ENCODE measurements around the gene TM6SF1.
"Not testable (repeated sequence)": the region's sequence is repeated elsewhere in the genome, so short reads cannot be mapped to it uniquely, and the experiment has no call there.

The TM6SF1 gene

GRCh38 chr15:83077491-83078230 lies 29.8 kb upstream of the TM6SF1 start:
- in situ Hi-C loops (cut with HindIII; ENCODE audit: low sequenced_read_pairs): no loop called here
- no peak overlapping the region for H3K4me3 ChIP-seq (ENCODE audit: low read depth, low read length)
- TF ChIP-seq CTCF (IDR thresholded peaks at IDR 0.05; ENCODE audit: low read depth, low read length): no peak
- no peak for DNase-seq (ENCODE audit: low read depth, low spot score)

- TF ChIP-seq CTCF (IDR thresholded peaks at IDR 0.05; ENCODE audit: low read depth, low read length): no peak
- in situ Hi-C loops (cut with HindIII; ENCODE audit: low sequenced_read_pairs): no loop called here
Measured at GRCh38 chr15:83078712-83079111, 28.7 kb upstream of the TM6SF1 start.

GRCh38 chr15:83081256-83082014 lies 26.0 kb upstream of the TM6SF1 start:
- no peak for TF ChIP-seq CTCF (IDR thresholded peaks at IDR 0.05; ENCODE audit: low read depth, low read length)
- H3K4me3 ChIP-seq (ENCODE audit: low read depth, low read length): no peak overlapping the region
- no peak for DNase-seq (ENCODE audit: low read depth, low spot score)
- in situ Hi-C loops (cut with HindIII; ENCODE audit: low sequenced_read_pairs): no loop called here

More at GRCh38 chr15:83078712-83079111, 28.7 kb upstream of the TM6SF1 start:
- no peak overlapping the region for H3K4me3 ChIP-seq (ENCODE audit: low read depth, low read length)
- DNase-seq (ENCODE audit: low read depth, low spot score): no peak

GRCh38 chr15:83082730-83083386 lies 24.6 kb upstream of the TM6SF1 start:
- in situ Hi-C loops (cut with HindIII; ENCODE audit: low sequenced_read_pairs): no loop called here
- no peak for DNase-seq (ENCODE audit: low read depth, low spot score)
- TF ChIP-seq CTCF (IDR thresholded peaks at IDR 0.05; ENCODE audit: low read depth, low read length): no peak
- H3K4me3 ChIP-seq (ENCODE audit: low read depth, low read length): no peak overlapping the region

- H3K4me3 ChIP-seq (ENCODE audit: low read depth, low read length); in situ Hi-C loops (cut with HindIII; ENCODE audit: low sequenced_read_pairs); DNase-seq (ENCODE audit: low read depth, low spot score): not testable (repeated sequence)
Measured at GRCh38 chr15:83085461-83085860, 22.0 kb upstream of the TM6SF1 start.

- DNase-seq (ENCODE audit: low read depth, low spot score); in situ Hi-C loops (cut with HindIII; ENCODE audit: low sequenced_read_pairs); H3K4me3 ChIP-seq (ENCODE audit: low read depth, low read length): not testable (repeated sequence)
Measured at GRCh38 chr15:83085864-83086552, 21.4 kb upstream of the TM6SF1 start.

- in situ Hi-C loops (cut with HindIII; ENCODE audit: low sequenced_read_pairs): no loop called here
- TF ChIP-seq CTCF (IDR thresholded peaks at IDR 0.05; ENCODE audit: low read depth, low read length): no peak
Measured at GRCh38 chr15:83087576-83087975, 19.9 kb upstream of the TM6SF1 start.

More at GRCh38 chr15:83087576-83087975, 19.9 kb upstream of the TM6SF1 start:
- H3K4me3 ChIP-seq (ENCODE audit: low read depth, low read length): no peak overlapping the region
- DNase-seq (ENCODE audit: low read depth, low spot score): no peak

Measured in astrocyte of the spinal cord (primary cell).